ENCODE results near the gene ZNF668. TPM values are rescaled to one million over a fixed set of nuclear protein-coding genes. Genes with fewer than 3 reads are reported as not detected.

The ZNF668 gene
- polyA plus RNA-seq, 1 of the 3 experiments (the other 2 are of a cell fraction) = 13.6 TPM

- DNase-seq = no peak
- no peak overlapping the region for H3K9ac ChIP-seq
- H3K27me3 ChIP-seq (ENCODE audit: insufficient read depth) = no peaks in the 10 kb centered on the region
- no peak overlapping the region for H3K4me2 ChIP-seq
- H3K9me2 ChIP-seq = no peaks in the 10 kb centered on the region
- peaks cover 19 to 25% of the 10 kb centered on the region in 2 experiments for H3K36me3 ChIP-seq (replicated peaks in 1 of 2; ENCODE audit: control insufficient read depth in 1 of 2, insufficient read depth in 2 of 2, low read length in 1 of 2)
- no peak overlapping the region for H3K4me3 ChIP-seq (ENCODE audit: low read depth in 2 of 2, low read length in 1 of 2)
- TF ChIP-seq YY1 (IDR thresholded peaks at IDR 0.05; ENCODE audit: low read depth) = no peak
- no peak for TF ChIP-seq MXI1 (IDR thresholded peaks at IDR 0.05; ENCODE audit: low read depth, low read length)
- no peak for TF ChIP-seq USF1 (IDR thresholded peaks at IDR 0.05; ENCODE audit: borderline replicate concordance, low read depth)
- no peak for TF ChIP-seq RXRA (IDR thresholded peaks at IDR 0.05; ENCODE audit: borderline replicate concordance, low read depth)
- TF ChIP-seq FOXM1 (IDR thresholded peaks at IDR 0.05; ENCODE audit: low read depth) = no peak
- no peak for TF ChIP-seq NRF1 (IDR thresholded peaks at IDR 0.05; ENCODE audit: low read depth, low read length)
- no peak for TF ChIP-seq CHD2 (IDR thresholded peaks at IDR 0.05; ENCODE audit: low read length, partially characterized antibody)
- no peak for TF ChIP-seq NFIC (IDR thresholded peaks at IDR 0.05; ENCODE audit: borderline replicate concordance)
- TF ChIP-seq RAD21 (IDR thresholded peaks at IDR 0.05; ENCODE audit: low read length) = no peak
- TF ChIP-seq EP300 (IDR thresholded peaks at IDR 0.05; ENCODE audit: borderline replicate concordance in 1 of 2, low read depth in 1 of 2, low read length in 1 of 2) = no peak
- no peak for TF ChIP-seq CTCF (IDR thresholded peaks at IDR 0.05)
- TF ChIP-seq REST (IDR thresholded peaks at IDR 0.05; ENCODE audit: low read depth, low read length) = no peak
- TF ChIP-seq PBX3 (IDR thresholded peaks at IDR 0.05) = no peak
- TF ChIP-seq SMC3 (IDR thresholded peaks at IDR 0.05; ENCODE audit: low read depth, low read length) = no peak
- no peak for TF ChIP-seq GABPA (IDR thresholded peaks at IDR 0.05; ENCODE audit: low read depth)
- no peak for TF ChIP-seq RCOR1 (IDR thresholded peaks at IDR 0.05; ENCODE audit: low read length)
- no peaks in the 10 kb centered on the region for H3F3A ChIP-seq (replicated peaks; ENCODE audit: insufficient read depth)
- H3K79me2 ChIP-seq (ENCODE audit: insufficient read depth) = peaks cover 23% of the 10 kb centered on the region
- peaks cover 8 to 25% of the 10 kb centered on the region in 2 experiments; a peak in 2 of 4 replicates for H3K4me1 ChIP-seq (ENCODE audit: control insufficient read depth in 1 of 2, insufficient read depth in 2 of 2, low read depth in 1 of 2, low read length in 1 of 2)
- ChIA-PET CTCF (no interaction called here), POLR2A (interaction anchor here (3.2 kb wide), 1 partner anchor 10 kb away, joined by 12 read pairs; the partner anchor contains the start of gene KAT8)
- no peak overlapping the region; the same call in 1 of the 2 replicates for H2AFZ ChIP-seq (ENCODE audit: low read depth)
- H3K9me3 ChIP-seq = no peaks in the 10 kb centered on the region
- H3K27ac ChIP-seq (ENCODE audit: low read depth in 2 of 2, low read length in 1 of 2) = peak overlapping the region in 1 of 2 experiments; percentile 29; a peak in 1 of 4 replicates
- H4K20me1 ChIP-seq (ENCODE audit: insufficient read depth) = no peaks in the 10 kb centered on the region
- WGBS (ENCODE audit: low lambda C conversion rate) = 94% methylated on average over 27 of the region's 28 CpGs
Measured at GRCh38 chr16:31106509-31107464, 32.7 kb upstream of the ZNF668 start.

Measured in SK-N-SH (cell line).